Suprapubic skin (tissue), 4 donors: ENCODE data around the gene UGGT1. TPM values are rescaled to one million over a fixed set of nuclear protein-coding genes. Genes with fewer than 3 reads are reported as not detected.
"Not testable (repeated sequence)": the region's sequence is repeated elsewhere in the genome, so short reads cannot be mapped to it uniquely, and the experiment has no call there.

Experiments used
- DNase-seq, 2 donors: peaks; one replicate each; pipeline ENCODE4 v3.0.0-alpha.2; 2019; ENCODE audit warnings: low spot score in 2 of 2
- H3K27ac ChIP-seq: fragments of 200-600 bp; sonication (generic); one replicate; pipeline ENCODE4 v1.5.1; 2019
- H3K27me3 ChIP-seq: fragments of 200-600 bp; sonication (generic); one replicate; pipeline ENCODE4 v1.5.1; 2019
- H3K36me3 ChIP-seq: fragments of 200-600 bp; sonication (generic); one replicate; pipeline ENCODE4 v1.5.1; 2019
- H3K4me1 ChIP-seq: fragments of 200-600 bp; sonication (generic); one replicate; pipeline ENCODE4 v1.5.1; 2019
- H3K4me3 ChIP-seq: fragments of 200-600 bp; sonication (generic); one replicate; pipeline ENCODE4 v1.5.1; 2019; ENCODE audit warnings: mild to moderate bottlenecking
- H3K9me3 ChIP-seq: fragments of 200-600 bp; sonication (generic); one replicate; pipeline ENCODE4 v1.5.1; 2019
- EP300 ChIP-seq: sonication (generic); formaldehyde crosslinking; IDR thresholded peaks from one replicate; pipeline ENCODE4 v1.6.1; 2017; ENCODE audit warnings: antibody characterized with exemption
- POLR2A ChIP-seq, 2 donors: fragments of 450-650 bp; IDR thresholded peaks; one replicate each; pipeline ENCODE4 v1.6.1; 2017; ENCODE audit warnings: antibody characterized with exemption in 2 of 2, mild to moderate bottlenecking in 2 of 2, moderate library complexity in 2 of 2
- POLR2AphosphoS5 ChIP-seq, 3 donors: sonication (generic); formaldehyde crosslinking; IDR thresholded peaks; one replicate each; pipeline ENCODE4 v1.6.1; 2017; ENCODE audit warnings: antibody characterized with exemption in 3 of 3
- WGBS: methylation state at CpG from one replicate; pipeline ENCODE4 v1.1.5; 2018; 5-methylcytosine and 5-hydroxymethylcytosine counted together
- total RNA-seq, 4 donors: library from RNA; depleted of rRNA; stranded (reverse); fragments of >200 nt; gene quantifications; one replicate each; pipeline ENCODE4 v1.1.0, GENCODE V29; 2016
- TF ChIP-seq, protein P1 (sequence below), 2 donors: fragments of 200-600 bp in 1 of 2; fragments of 450-650 bp in 1 of 2; sonication (generic) in 1 of 2; IDR thresholded peaks; one replicate each; pipeline ENCODE4 v1.5.1; 2016 to 2019; ENCODE audit warnings: antibody characterized with exemption in 2 of 2, mild to moderate bottlenecking in 1 of 2, moderate library complexity in 1 of 2

Gene UGGT1
- total RNA-seq, 4 donors from 2014 or later: 31.3 to 34.6 (median 32.8) TPM

DNA sequence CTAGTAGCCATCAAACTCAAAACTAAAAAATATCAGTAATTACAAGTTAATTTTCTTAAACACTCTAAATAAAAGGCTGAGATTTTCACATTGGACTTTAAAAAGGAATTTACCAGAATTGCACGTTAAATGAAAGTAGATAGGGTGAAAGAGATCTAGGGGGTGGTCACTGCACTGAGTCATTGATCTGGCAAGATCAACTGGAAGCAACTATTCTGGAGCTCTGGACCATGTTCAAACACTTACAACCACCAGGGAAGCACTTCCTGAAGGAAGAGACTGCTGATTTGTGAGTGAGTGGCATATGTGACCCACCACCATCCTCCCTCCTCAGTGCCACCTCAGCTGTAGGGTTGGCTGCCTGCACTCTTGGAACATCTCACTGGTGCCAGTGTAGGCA, 111.8 kb downstream of the UGGT1 start:
- no peaks in the 10 kb centered on the region for H3K9me3 ChIP-seq
- no peak for TF ChIP-seq EP300
- no peak for TF ChIP-seq POLR2AphosphoS5 (IDR thresholded peaks at IDR 0.05)
- TF ChIP-seq, protein P1, sequence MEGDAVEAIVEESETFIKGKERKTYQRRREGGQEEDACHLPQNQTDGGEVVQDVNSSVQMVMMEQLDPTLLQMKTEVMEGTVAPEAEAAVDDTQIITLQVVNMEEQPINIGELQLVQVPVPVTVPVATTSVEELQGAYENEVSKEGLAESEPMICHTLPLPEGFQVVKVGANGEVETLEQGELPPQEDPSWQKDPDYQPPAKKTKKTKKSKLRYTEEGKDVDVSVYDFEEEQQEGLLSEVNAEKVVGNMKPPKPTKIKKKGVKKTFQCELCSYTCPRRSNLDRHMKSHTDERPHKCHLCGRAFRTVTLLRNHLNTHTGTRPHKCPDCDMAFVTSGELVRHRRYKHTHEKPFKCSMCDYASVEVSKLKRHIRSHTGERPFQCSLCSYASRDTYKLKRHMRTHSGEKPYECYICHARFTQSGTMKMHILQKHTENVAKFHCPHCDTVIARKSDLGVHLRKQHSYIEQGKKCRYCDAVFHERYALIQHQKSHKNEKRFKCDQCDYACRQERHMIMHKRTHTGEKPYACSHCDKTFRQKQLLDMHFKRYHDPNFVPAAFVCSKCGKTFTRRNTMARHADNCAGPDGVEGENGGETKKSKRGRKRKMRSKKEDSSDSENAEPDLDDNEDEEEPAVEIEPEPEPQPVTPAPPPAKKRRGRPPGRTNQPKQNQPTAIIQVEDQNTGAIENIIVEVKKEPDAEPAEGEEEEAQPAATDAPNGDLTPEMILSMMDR (IDR thresholded peaks at IDR 0.05): no peak
- no peak for TF ChIP-seq POLR2A (IDR thresholded peaks at IDR 0.05)
- H3K4me1 ChIP-seq: peaks cover 4% of the 10 kb centered on the region
- WGBS: 39% methylated on average over 1 of the region's 1 CpG
- no peak overlapping the region for H3K27ac ChIP-seq
- H3K27me3 ChIP-seq: no peaks in the 10 kb centered on the region
- H3K4me3 ChIP-seq: no peak overlapping the region
- DNase-seq: no peak
- H3K36me3 ChIP-seq: no peaks in the 10 kb centered on the region

DNA sequence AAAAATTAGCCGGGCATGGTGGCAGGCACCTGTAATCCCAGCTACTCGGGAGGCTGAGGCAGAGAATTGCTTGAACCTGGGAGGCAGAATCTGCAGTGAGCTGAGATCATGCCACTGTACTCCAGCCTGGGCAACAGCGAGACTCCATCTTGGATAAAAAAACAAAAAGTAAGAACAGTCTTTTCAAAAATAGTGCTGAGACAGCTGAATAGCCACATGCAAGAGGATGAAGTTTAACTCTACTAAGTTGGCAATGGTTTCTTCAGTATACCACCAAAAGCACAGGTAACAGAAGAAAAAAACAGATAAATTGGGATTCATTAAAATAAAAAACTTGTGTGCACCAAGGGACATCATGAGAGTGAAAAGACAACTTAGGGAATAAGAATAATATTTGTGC, 115.2 kb downstream of the UGGT1 start:
- H3K4me1 ChIP-seq: no peaks in the 10 kb centered on the region
- no peaks in the 10 kb centered on the region for H3K27me3 ChIP-seq
- H3K4me3 ChIP-seq: no peak overlapping the region
- DNase-seq: no peak
- H3K36me3 ChIP-seq: no peaks in the 10 kb centered on the region
- no peaks in the 10 kb centered on the region for H3K9me3 ChIP-seq
- 75% methylated on average over 3 of the region's 3 CpGs for WGBS
- no peak for TF ChIP-seq POLR2AphosphoS5 (IDR thresholded peaks at IDR 0.05)
- no peak for TF ChIP-seq EP300
- TF ChIP-seq, protein P1 (IDR thresholded peaks at IDR 0.05): no peak
- H3K27ac ChIP-seq: no peak overlapping the region

DNA sequence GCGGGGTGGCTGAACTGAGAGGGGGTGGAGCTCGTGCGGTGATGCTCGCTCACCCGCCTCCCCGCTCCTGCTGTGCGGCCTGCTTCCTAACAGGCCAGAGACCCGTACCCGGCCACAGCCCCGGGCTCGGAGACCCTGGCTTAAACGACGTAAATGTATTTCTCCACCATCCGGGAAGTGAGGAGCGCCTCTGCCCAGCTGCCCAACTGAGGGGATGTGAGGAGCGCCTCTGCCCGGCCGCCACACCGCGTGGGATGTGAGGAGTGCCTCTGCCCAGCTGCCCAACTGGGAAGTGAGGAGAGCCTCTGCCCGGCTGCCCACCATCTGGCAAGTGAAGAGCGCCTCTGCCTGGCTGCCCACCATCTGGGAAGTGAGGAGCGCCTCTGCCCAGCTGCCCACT, 117.0 kb downstream of the UGGT1 start:
- no peak for DNase-seq
- H3K27me3 ChIP-seq: no peaks in the 10 kb centered on the region
- TF ChIP-seq, protein P1 (IDR thresholded peaks at IDR 0.05): no peak
- TF ChIP-seq POLR2AphosphoS5 (IDR thresholded peaks at IDR 0.05) (no peak), POLR2A (IDR thresholded peaks at IDR 0.05) (no peak), EP300 (no peak)
- WGBS: 90% methylated on average over 13 of the region's 23 CpGs
- no peak overlapping the region for H3K4me3 ChIP-seq
- H3K36me3 ChIP-seq: no peaks in the 10 kb centered on the region
- H3K4me1 ChIP-seq: no peaks in the 10 kb centered on the region
- no peak overlapping the region for H3K27ac ChIP-seq
- no peaks in the 10 kb centered on the region for H3K9me3 ChIP-seq

- not testable (repeated sequence) for H3K4me3 ChIP-seq, H3K27ac ChIP-seq, DNase-seq, H3K4me1 ChIP-seq, H3K27me3 ChIP-seq, H3K9me3 ChIP-seq, H3K36me3 ChIP-seq
- 73% methylated on average over 6 of the region's 22 CpGs for WGBS
Observed at GRCh38 chr2:128208631-128209324, 117.8 kb downstream of the UGGT1 start.

- Histone ChIP-seq H3K9me3 (no peaks in the 10 kb centered on the region), H3K4me3 (no peak overlapping the region), H3K36me3 (no peaks in the 10 kb centered on the region), H3K4me1 (no peaks in the 10 kb centered on the region), H3K27me3 (no peaks in the 10 kb centered on the region), H3K27ac (no peak overlapping the region)
- WGBS: 88% methylated on average over 14 of the region's 14 CpGs
- no peak for TF ChIP-seq POLR2AphosphoS5 (IDR thresholded peaks at IDR 0.05)
- TF ChIP-seq POLR2A (IDR thresholded peaks at IDR 0.05): no peak
- TF ChIP-seq EP300: no peak
- TF ChIP-seq, protein P1 (IDR thresholded peaks at IDR 0.05): no peak
- DNase-seq: no peak
Observed at GRCh38 chr2:128214251-128214650, 123.3 kb downstream of the UGGT1 start.
